RPMI7951 (cell line): ENCODE data around the gene ELAC2. TPM values are rescaled to one million over a fixed set of nuclear protein-coding genes. Genes with fewer than 3 reads are reported as not detected.

Experiments used
- DNase-seq: peaks from one replicate; pipeline ENCODE4 v3.0.0-alpha.2; 2012; ENCODE audit warnings: low read depth
- total RNA-seq: library from RNA; depleted of rRNA; stranded (reverse); fragments of >200 nt; shearing (Covaris generic); gene quantifications from 2 replicates; pipeline ENCODE4 v1.2.3, GENCODE V29; 2014; rRNA removed

The ELAC2 gene, protein sequence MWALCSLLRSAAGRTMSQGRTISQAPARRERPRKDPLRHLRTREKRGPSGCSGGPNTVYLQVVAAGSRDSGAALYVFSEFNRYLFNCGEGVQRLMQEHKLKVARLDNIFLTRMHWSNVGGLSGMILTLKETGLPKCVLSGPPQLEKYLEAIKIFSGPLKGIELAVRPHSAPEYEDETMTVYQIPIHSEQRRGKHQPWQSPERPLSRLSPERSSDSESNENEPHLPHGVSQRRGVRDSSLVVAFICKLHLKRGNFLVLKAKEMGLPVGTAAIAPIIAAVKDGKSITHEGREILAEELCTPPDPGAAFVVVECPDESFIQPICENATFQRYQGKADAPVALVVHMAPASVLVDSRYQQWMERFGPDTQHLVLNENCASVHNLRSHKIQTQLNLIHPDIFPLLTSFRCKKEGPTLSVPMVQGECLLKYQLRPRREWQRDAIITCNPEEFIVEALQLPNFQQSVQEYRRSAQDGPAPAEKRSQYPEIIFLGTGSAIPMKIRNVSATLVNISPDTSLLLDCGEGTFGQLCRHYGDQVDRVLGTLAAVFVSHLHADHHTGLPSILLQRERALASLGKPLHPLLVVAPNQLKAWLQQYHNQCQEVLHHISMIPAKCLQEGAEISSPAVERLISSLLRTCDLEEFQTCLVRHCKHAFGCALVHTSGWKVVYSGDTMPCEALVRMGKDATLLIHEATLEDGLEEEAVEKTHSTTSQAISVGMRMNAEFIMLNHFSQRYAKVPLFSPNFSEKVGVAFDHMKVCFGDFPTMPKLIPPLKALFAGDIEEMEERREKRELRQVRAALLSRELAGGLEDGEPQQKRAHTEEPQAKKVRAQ
- total RNA-seq = 45.6 and 50.3 TPM in 2 replicates

- peak; percentile 98 for DNase-seq
Observed at GRCh38 chr17:13017655-13018459, at the start of gene ELAC2. Gene ELAC2 (minus strand): TSS chr17:13018027. CDS start chr17:13017947, 80 bp downstream.

DNA sequence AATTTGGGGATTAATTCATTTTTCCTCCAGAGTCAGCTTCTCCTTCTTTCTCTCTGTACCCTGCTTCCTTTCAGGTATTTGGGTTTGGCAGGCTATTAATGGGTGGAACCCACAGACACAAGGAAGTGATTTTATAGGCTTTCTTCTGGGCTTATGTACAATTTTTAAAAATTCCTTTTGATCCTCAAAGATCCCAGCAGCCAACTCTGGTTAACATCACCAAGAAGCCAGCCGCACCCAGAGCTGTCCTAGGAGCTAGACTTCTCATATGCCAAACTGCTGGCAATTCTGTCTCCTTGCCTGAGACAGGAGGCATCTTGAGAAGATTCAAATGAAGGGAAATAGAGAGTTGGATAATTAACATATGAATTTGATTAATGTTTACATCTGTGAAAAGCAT is 47.2 kb upstream of the ELAC2 start:
- no peak for DNase-seq

GRCh38 chr17:13055131-13055530 is 37.3 kb upstream of the ELAC2 start:
- DNase-seq = no peak

DNA sequence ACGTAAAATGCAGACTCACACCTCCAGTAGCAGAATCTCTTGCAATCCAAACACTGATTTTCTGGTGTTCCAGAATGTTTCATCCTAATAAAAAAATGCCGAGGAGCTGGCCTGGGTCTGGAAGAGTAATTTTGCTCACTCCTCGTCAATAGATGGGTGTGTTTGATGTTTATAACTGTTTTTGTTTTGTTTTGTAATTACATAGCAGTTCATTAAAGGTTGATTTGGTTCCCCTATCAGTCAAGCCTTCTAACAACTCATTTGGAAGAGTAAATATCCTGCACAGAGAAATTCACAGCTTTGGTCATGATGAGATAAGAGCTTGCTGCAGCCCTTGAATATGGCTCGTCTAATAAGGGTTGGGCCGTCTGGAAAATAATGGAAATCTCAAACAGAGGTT is 36.8 kb upstream of the ELAC2 start:
- DNase-seq = no peak

DNA sequence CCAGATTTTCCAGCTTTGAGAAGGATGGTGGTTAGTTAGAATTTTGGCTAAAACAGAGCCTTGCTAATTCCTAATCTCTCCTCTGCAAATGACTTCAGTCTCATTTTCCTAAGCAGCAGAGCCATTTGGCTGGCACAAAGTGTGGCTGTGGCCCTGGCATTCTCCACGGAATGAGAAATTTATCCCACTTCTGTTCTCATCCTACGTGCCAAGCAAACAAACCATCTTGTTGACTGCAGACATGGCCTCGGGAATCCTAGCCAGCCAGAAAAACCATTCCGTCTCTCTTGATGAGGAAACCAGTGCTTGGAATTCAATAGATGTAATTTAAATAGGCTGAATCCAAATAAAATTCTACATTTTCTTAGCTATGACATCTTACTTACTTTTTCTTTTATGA is 34.1 kb upstream of the ELAC2 start:
- DNase-seq = no peak

DNA sequence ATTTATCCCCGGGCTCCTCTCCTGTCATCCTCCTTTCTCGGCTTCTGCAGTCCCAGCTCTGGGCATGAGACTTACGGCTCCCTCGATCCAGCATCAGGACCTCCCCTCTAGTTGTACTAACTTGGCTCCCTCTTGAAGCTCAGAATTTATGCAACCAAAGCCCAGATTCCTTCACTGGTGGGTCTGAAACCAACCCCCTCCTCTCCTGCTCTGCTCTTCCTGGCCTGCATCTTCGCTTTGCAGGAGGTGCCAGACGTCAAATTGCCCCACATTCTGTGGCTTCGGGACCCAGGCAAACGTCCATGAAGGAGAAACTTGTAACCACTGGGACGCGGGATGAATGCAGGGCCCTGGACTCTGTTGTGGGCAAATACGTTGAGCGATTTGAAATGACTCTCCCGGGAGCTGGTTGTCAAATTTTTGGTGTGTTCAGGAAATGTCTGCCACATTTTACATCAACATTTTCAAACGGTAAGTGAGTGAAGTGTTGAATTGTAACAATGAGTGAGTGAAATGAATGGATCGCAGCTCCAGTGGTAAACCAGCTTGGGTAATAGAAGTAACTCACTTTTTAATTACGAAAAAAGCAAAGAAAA is 29.3 kb upstream of the ELAC2 start:
- no peak for DNase-seq

DNA sequence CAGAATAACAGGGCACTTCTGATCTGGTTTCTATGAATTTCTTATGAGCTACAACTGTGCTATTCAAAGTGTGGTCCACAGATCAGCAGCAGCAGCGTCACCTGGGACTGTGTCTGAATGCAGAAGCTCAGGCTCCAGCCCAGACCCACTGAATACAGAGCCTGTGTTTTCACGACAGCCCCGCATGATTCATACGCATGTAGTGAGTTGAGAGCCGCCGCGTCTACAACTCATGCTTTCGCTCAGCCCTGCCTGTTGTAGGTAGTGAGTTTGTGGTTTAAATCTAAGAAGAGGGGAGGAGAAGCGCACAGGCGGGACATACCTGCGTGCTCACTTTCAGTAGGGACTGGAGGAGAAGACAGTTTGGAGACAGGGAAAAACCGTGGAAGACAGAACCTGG is 28.5 kb upstream of the ELAC2 start:
- no peak for DNase-seq

- no peak for DNase-seq
Observed at GRCh38 chr17:13044572-13045065, 26.8 kb upstream of the ELAC2 start.

DNA sequence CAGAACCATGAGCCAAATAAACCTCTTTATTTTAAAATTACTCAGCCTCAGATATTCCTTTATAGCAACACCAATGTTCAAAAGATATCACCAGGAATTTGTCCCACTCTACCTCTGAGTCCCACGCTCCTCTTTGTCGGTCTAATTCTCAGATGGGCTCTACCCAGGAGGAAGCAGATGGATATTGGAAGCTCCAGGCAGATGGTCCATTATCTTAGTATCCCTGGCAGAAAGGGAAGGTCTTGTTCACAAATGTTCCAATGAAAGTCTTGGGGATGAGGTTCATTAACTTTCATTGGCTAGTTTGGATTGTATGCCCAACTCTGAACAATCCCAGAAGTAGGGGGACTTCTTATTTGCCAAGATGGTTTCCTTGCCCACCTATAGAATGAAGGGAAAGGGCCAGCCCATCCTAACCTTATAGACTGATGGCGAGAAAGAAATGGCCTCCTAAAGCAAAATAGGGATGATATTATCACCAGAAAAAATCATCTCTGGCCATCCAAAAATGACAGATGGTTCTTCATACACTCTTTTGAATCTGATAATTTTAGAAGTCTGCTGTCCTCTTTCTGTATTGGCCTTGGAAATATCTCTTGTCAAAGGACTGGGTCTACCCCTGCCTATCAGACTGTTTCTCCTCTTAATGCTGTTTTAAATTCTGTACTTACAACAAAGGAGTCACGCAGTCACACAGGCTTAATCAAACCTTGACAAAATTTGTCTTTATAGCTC is 21.3 kb upstream of the ELAC2 start:
- DNase-seq = no peak

DNA sequence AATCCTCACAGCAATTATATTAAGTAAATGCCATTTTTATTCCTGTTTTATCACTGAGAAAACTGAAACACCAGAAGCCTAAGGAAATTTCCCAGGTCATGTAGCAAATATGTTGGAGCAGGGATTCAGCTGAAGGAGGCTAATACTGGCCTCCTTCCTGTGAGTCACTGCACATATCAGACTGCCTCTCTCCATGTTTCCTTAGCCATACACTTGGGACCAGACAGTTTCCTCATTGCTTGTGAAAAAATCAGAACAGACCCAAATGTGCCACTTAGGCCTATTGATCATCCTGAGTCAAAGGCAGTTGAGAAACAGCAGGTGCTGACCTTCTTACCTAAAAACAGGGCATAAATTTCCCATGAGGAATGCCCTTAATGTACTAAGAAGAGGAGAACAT is 18.9 kb upstream of the ELAC2 start:
- no peak for DNase-seq

GRCh38 chr17:13035420-13035819 is 17.6 kb upstream of the ELAC2 start:
- no peak for DNase-seq

- peak; percentile 37 for DNase-seq
Observed at GRCh38 chr17:13031718-13032350, 14.0 kb upstream of the ELAC2 start.

- DNase-seq = peak; percentile 43
Observed at GRCh38 chr17:13030459-13031300, 12.9 kb upstream of the ELAC2 start.

DNA sequence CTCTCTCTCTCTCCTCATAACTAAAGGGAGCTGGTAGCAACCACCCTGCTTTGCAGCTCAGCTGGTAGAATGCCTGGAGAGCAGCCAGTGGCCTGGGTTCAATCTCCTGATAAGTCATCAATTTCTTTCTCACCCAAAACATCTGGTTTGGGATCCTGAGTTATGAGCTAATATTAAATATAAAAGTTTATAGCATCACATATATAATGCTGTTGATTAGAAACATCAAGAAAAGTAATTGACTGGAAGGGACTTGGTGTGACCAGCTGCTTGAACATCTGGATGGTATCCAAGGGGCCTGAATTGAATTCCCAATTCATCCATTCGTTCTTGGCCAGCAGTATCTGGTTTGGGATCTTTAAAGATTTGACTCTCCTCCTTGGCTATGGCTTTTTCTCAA is 12.2 kb upstream of the ELAC2 start:
- no peak for DNase-seq

GRCh38 chr17:13029340-13029739 is 11.5 kb upstream of the ELAC2 start:
- DNase-seq = no peak

DNA sequence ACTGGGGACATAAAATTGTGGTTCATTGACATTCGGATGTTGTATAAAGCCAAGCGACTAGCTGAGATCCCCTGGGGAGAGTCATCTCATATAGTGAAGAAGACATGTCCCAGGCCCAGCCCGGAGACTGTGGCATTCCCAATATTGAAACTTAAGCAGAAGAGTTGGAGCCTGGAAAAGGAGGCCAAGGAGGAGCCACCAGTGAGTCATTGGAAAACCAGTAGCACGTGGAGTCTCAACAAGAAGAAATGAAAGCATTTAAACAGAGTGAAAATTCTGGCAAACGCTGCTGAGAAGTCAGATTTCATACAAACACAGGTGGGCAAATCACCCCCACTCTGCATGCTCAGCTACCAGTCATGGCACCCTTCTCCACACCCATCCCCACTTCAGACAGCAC is 9.4 kb upstream of the ELAC2 start:
- peak; percentile 12 for DNase-seq

DNA sequence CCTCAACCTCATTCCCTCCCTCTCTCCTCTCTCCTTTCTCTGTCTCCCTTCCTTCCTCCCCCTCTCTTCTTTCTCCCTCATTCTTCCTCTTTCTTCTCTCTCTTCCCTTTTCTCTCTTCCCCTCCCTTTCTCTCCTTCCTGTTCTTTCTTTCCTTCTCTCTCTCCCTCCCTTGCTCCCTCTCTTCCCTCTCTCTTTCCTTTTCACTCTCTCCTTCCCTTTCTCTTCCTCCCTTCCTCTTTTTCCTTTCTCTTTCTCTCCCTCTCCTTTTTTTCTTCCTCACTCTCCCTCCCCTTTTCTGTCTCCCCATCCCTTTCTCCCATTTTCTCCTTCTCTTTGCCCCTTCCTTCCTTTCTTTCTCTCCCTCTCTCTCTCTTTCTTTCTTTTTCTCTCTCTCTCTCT is 7.9 kb upstream of the ELAC2 start:
- no peak for DNase-seq

DNA sequence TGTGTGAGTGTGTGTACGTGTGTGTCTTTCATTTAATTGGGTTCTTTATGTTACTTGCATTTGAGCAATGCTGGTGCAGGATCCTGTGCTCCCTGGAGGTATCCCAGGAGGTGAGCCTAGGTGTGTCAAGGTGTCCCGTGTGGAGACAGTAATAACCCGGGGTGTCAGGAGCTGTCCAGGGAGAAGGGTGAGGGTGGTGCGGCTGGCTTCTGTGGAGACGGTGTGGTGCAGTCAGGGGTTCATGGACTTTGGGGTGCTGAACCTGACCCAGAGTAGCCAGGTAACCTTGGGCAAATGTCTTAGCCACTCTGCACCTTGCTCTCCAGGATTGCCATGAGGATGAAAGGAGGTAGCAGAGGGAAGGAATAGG is 7.4 kb upstream of the ELAC2 start:
- no peak for DNase-seq

GRCh38 chr17:13024526-13025257 is 6.9 kb upstream of the ELAC2 start:
- DNase-seq = peak; percentile 50
